ENCODE data around the gene PHF14.

GRCh38 chr7:10973942-10974911 is 555 bp downstream of the PHF14 start:
- no peak for TF ChIP-seq CTCF (IDR thresholded peaks at IDR 0.05)
- TF ChIP-seq EZH2 (IDR thresholded peaks at IDR 0.05; ENCODE audit: borderline replicate concordance, insufficient read depth, low read depth, low read length, poor library complexity, severe bottlenecking) = no peak
